Uterus (tissue), 4 donors: Measurements from ENCODE around the gene GJA3. TPM values are rescaled to one million over a fixed set of nuclear protein-coding genes. Genes with fewer than 3 reads are reported as not detected.
A peak's percentile ranks its signal among the peaks of the same experiment; 100 is the strongest.

Experiments
- DNase-seq, 2 donors: peaks; one replicate each; pipeline ENCODE4 v3.0.0-alpha.2; 2019 to 2020
- H3K27ac ChIP-seq, 2 donors: fragments of 200-600 bp; sonication (generic); 1 replicate in 1 of 2; 2 replicates in 1 of 2; pipeline ENCODE4 v1.5.1; 2016 to 2018
- H3K27me3 ChIP-seq, 2 donors: fragments of 200-600 bp; sonication (generic); one replicate each; pipeline ENCODE4 v1.5.1; 2018 to 2019; ENCODE audit warnings: control low read depth in 1 of 2
- H3K36me3 ChIP-seq, 2 donors: fragments of 200-600 bp; sonication (generic); one replicate each; pipeline ENCODE4 v1.5.1; 2019; ENCODE audit warnings: control low read depth in 1 of 2
- H3K4me1 ChIP-seq, 2 donors: fragments of 200-600 bp; sonication (generic); one replicate each; pipeline ENCODE4 v1.5.1; 2018 to 2019; ENCODE audit warnings: control low read depth in 1 of 2
- H3K4me3 ChIP-seq, 2 donors: fragments of 200-600 bp; sonication (generic); 1 replicate in 1 of 2; 2 replicates in 1 of 2; pipeline ENCODE4 v1.5.1; 2018 to 2019; ENCODE audit warnings: mild to moderate bottlenecking in 1 of 2
- H3K9me3 ChIP-seq, 2 donors: fragments of 200-600 bp; sonication (generic); one replicate each; pipeline ENCODE4 v1.5.1; 2019; ENCODE audit warnings: control low read depth in 1 of 2
- POLR2A ChIP-seq, 2 donors: fragments of 450-650 bp; IDR thresholded peaks; one replicate each; pipeline ENCODE4 v1.6.1; 2016; ENCODE audit warnings: antibody characterized with exemption in 2 of 2, mild to moderate bottlenecking in 1 of 2, moderate library complexity in 1 of 2
- intact Hi-C: fragments of 100-400 bp; cut with DNase I; formaldehyde crosslinking; loops from one replicate; pipeline ENCODE4 v1.15.1; 2023; ENCODE audit warnings: low total_unique reads
- total RNA-seq, 4 donors: library from RNA; depleted of rRNA in 3 of 4; stranded (reverse); fragments of >200 nt in 3 of 4; gene quantifications; one replicate each; pipeline versions ENCODE4 v1.1.0 to v1.2.4, GENCODE V29; 2014 to 2023
- TF ChIP-seq, protein P1 (sequence below), 4 experiments: fragments of 200-600 bp in 2 of 4; fragments of 450-650 bp in 2 of 4; sonication (generic) in 2 of 4; IDR thresholded peaks; one replicate each; pipeline ENCODE4 v1.5.1; 2016 to 2019; ENCODE audit warnings: antibody characterized with exemption in 4 of 4, mild to moderate bottlenecking in 2 of 4, moderate library complexity in 1 of 4
- donor health status: DM: yes; HTN: yes; CAD: no.

GJA3 gene
- total RNA-seq, 4 donors from 2014 or later = 0.07 to 0.37 TPM; not detected in 2

DNA sequence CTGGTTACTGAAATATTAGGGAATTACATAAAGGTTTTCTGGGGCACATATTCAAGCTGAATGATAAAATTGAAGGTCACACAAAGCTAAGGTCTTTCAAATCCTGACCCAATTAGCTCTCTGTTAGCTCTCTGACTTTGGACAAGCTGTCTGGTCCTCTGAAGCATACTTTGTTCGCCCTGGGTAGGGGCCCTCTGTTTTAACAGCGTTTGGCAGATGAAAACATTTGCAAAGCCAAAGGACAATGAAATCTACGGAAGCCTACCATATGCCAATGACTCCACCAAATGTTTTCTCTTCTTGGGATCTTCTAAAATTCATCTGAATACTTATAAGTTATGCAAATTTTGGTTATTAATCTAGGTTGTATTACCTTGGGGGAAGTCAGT is 14.5 kb upstream of the GJA3 start:
- Histone ChIP-seq H3K4me1 (no peaks in the 10 kb centered on the region), H3K4me3 (no peak overlapping the region), H3K27me3 (no peaks in the 10 kb centered on the region), H3K27ac (no peak overlapping the region), H3K9me3 (no peaks in the 10 kb centered on the region), H3K36me3 (no peaks in the 10 kb centered on the region)
- no peak for TF ChIP-seq POLR2A (IDR thresholded peaks at IDR 0.05)
- intact Hi-C loops = no loop called here
- no peak for DNase-seq

DNA sequence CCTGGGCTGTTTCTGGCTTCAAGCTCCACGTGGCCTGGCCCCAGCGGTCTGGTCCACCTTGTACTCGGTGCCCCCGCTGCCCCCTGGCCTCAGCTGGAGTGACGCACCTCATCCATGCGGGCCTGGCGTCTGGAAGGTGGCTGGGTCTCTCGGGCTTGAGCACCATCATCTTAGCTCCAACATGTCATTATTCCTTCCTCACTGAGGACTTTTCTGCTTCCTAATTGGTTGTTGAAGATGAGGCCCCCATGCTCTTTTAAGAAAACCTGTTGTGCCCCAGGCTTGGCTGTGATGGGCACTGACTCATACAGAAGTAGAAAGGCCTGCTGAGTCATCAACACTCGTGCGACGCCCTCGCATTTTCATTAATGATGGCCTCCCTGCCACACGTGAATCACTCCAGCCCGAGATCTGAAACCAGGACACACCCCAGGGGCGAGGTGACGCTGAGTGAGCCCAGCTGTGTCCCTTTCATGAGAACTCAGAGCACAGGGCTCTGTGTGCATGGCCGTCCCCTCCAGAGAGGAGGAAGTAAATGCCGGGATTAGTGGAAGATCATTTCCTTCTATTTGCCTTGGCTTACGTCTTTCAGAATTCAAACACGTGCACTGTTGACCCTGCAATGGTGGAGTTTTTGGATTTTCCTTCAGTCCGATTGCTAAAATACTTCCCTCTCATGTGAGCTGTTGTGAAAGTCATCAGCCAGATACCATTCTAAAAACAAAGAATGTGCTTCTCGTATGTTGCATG is 14.0 kb upstream of the GJA3 start:
- no peaks in the 10 kb centered on the region for H3K9me3 ChIP-seq
- H3K27me3 ChIP-seq = no peaks in the 10 kb centered on the region
- no peaks in the 10 kb centered on the region for H3K36me3 ChIP-seq
- no peaks in the 10 kb centered on the region for H3K4me1 ChIP-seq
- intact Hi-C loops = no loop called here
- TF ChIP-seq, protein P1, sequence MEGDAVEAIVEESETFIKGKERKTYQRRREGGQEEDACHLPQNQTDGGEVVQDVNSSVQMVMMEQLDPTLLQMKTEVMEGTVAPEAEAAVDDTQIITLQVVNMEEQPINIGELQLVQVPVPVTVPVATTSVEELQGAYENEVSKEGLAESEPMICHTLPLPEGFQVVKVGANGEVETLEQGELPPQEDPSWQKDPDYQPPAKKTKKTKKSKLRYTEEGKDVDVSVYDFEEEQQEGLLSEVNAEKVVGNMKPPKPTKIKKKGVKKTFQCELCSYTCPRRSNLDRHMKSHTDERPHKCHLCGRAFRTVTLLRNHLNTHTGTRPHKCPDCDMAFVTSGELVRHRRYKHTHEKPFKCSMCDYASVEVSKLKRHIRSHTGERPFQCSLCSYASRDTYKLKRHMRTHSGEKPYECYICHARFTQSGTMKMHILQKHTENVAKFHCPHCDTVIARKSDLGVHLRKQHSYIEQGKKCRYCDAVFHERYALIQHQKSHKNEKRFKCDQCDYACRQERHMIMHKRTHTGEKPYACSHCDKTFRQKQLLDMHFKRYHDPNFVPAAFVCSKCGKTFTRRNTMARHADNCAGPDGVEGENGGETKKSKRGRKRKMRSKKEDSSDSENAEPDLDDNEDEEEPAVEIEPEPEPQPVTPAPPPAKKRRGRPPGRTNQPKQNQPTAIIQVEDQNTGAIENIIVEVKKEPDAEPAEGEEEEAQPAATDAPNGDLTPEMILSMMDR (IDR thresholded peaks at IDR 0.05) = no peak
- no peak for TF ChIP-seq POLR2A (IDR thresholded peaks at IDR 0.05)
- H3K27ac ChIP-seq = peak overlapping the region in 1 of 2 donors; percentile 45
- DNase-seq = peak; percentile 61 to 76
- H3K4me3 ChIP-seq = no peak overlapping the region

- TF ChIP-seq, protein P1 (IDR thresholded peaks at IDR 0.05) = no peak
- no peak for TF ChIP-seq POLR2A (IDR thresholded peaks at IDR 0.05)
- Histone ChIP-seq H3K4me3 (no peak overlapping the region), H3K27ac (no peak overlapping the region), H3K9me3 (no peaks in the 10 kb centered on the region), H3K36me3 (no peaks in the 10 kb centered on the region), H3K4me1 (no peaks in the 10 kb centered on the region), H3K27me3 (no peaks in the 10 kb centered on the region)
- intact Hi-C loops = no loop called here
- no peak for DNase-seq
Observed at GRCh38 chr13:20173116-20173746, 12.4 kb upstream of the GJA3 start.

DNA sequence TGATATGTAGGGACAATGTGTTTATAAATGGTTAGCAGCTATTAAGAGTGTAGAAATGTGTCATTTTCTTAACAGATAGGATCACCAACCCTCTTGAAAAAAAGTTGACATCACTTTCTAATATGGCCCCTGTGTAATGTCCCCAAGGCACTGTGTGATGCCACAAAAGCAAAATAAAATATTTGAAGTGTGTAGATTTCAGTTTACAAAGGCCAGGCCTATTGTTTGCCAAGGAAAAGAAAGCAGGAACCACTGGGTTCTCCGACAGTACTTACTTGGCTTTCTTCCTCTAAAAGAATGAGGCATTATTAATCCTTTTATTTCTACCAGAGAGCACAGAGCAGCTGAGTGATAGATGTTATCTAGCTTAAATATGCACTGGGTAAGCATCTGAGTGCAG is 10.5 kb upstream of the GJA3 start:
- no peak overlapping the region for H3K4me3 ChIP-seq
- intact Hi-C loops = no loop called here
- TF ChIP-seq, protein P1 (IDR thresholded peaks at IDR 0.05) = no peak
- no peak for TF ChIP-seq POLR2A (IDR thresholded peaks at IDR 0.05)

GRCh38 chr13:20170921-20171320 is 10.1 kb upstream of the GJA3 start:
- no peaks in the 10 kb centered on the region for H3K9me3 ChIP-seq
- H3K27me3 ChIP-seq = no peaks in the 10 kb centered on the region
- no peaks in the 10 kb centered on the region for H3K4me1 ChIP-seq
- no peak overlapping the region for H3K27ac ChIP-seq
- TF ChIP-seq, protein P1 (IDR thresholded peaks at IDR 0.05) = no peak
- no peak for TF ChIP-seq POLR2A (IDR thresholded peaks at IDR 0.05)
- intact Hi-C loops = no loop called here
- no peaks in the 10 kb centered on the region for H3K36me3 ChIP-seq
- H3K4me3 ChIP-seq = no peak overlapping the region
- no peak for DNase-seq

More for the DNA sequence above, 10.5 kb upstream of the GJA3 start:
- no peaks in the 10 kb centered on the region for H3K27me3 ChIP-seq
- H3K36me3 ChIP-seq = no peaks in the 10 kb centered on the region
- H3K4me1 ChIP-seq = no peaks in the 10 kb centered on the region
- no peaks in the 10 kb centered on the region for H3K9me3 ChIP-seq
- DNase-seq = no peak
- no peak overlapping the region for H3K27ac ChIP-seq
